NOMO-1 (cell line): ENCODE results near the gene DPH1.
A peak's percentile ranks its signal among the peaks of the same experiment; 100 is the strongest.

ENCODE experiments used
- DNase-seq, 2 experiments: peaks; one replicate each; lab custom pipeline; 2025; ENCODE audit not compliant: unreplicated experiment in 2 of 2; lab: John Stamatoyannopoulos, UW

DPH1 gene

DNA sequence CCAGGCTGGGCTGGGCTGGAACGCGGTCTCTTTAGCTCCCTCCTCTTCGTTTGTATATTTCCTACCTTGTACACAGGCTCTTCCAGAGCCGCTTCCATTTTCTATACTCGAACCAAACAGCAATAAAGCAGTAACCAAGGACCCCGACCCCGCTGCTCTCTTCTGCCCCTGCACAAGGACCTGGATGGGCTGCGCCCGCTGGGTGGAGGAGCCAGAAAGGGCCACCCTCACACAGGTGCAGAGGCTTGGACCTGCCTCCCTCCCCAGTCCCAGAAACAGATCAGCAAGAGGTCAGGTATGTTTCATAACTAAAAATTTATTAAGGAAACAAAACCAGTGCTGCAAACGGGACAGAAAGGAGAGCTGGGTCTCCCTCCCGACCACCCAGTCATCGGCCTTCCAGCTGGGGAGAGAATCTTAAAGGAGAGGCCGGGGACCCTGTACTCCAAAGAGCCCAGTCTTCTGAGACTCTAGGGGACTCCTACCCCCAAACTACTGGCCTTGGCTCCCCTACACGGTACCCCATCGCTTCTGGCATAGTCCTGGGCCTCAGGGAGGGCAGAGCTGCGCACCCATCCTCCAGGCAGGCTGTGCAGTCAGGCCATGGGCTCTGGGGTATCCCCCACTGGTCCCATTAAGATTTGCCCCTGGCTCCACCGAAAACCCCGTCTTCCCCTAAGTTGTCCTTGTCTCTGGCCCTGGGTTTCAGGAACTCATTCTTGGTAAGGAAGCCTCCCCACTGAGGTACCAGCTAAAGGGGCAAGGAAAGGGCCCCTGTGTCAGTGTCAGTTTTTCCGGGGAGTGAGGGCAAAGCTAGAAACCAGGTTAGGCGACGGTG lies 29.8 kb downstream of the DPH1 start:
- no peak for DNase-seq

DNA sequence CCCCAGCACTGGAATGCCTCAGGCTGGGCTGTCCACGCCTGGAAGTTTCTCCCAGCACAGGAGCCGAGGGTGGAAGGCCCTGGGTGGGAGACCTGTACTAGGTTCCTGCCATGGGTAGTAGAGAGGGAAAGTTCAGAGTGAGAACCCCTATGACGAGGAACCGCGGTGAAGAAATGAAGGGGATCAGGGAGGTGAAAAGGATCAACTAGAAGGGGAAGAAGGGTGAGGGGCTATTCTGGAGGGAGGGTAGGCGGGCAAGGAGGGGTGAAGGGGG lies 30.4 kb downstream of the DPH1 start:
- DNase-seq: no peak

DNA sequence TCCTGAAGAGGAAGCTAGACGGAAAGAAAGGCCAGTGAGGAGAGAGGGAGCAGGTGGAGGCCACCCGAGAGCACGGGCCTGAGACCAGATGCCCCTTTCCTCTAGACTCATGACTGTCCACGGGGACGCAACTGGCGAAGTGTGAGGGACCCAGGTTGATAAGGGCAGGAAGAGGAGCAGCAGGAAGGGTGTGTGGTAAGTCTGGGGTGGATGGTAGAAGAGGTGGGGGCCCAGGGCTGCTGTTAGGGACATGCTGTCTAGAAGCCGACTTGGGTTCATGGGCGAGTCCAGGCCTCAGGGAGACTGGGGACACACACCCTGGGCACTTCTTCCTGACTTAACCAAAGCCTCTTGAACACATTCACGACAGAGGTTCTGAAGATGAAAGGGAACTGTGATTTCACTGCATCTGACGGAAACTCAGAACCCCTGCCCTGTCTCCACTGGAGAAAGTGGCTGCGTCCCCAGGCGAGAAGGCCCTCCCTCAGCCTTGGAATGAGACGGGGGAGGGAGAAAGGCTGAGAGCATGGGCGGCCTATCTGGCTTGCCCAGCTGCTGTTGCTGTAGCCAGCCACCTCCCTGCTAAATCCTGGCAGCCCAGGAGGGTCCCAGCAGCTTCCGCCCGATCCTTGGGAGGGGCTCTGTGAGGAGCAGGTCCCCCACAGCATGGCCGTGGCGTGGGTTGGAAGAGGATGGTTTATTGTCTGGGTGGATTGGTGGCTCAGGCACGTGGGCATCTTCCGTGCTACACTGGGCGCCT lies 30.9 kb downstream of the DPH1 start:
- no peak for DNase-seq

- DNase-seq: no peak
Observed at GRCh38 chr17:2061441-2061958, 31.5 kb downstream of the DPH1 start.

- DNase-seq: no peak
Observed at GRCh38 chr17:2062571-2063183, 32.7 kb downstream of the DPH1 start.

- no peak for DNase-seq
Observed at GRCh38 chr17:2063261-2064146, 33.6 kb downstream of the DPH1 start.

DNA sequence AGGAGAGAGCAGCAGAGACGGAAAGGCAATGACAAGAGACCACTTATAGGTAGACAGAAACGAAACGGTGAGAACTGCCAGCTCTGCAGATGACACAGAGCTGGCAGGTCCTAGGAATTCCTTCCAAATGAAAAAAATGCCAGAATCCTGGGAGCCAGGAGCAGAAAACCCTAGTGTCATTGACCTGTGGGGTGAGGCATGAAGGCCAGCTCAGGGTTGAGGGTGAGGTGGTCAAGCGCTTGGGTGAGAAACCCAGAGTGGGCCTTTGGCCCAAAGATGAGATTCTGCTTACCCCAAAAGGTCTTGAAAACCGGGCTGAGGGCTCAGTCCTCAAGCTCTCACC lies 34.2 kb downstream of the DPH1 start:
- no peak for DNase-seq

DNA sequence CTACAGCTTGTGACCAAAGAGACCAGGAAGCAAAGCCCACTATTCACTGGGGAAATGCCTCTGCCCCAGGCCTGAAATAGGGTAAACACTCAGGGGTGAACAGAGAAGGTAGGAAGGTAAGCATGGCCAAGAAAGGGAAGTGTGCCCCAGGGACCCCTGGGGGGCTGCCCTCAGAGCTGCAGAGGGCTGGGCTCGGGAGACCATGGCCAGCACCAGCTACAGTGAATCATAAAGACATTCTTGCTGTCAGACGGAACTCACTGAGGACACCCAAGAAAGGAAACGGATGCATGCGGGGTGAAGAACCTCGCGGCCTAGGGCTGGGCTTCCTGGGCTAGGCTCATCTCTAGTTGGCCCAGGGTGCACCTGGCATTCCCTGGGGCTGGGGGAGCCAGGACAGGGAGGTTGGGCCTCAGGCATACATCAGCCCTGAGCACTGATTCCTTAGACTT lies 34.6 kb downstream of the DPH1 start:
- no peak for DNase-seq

GRCh38 chr17:2064980-2065785 lies 35.2 kb downstream of the DPH1 start:
- DNase-seq: peak; percentile 30 to 39

GRCh38 chr17:2065949-2066400 lies 36.0 kb downstream of the DPH1 start:
- DNase-seq: no peak

DNA sequence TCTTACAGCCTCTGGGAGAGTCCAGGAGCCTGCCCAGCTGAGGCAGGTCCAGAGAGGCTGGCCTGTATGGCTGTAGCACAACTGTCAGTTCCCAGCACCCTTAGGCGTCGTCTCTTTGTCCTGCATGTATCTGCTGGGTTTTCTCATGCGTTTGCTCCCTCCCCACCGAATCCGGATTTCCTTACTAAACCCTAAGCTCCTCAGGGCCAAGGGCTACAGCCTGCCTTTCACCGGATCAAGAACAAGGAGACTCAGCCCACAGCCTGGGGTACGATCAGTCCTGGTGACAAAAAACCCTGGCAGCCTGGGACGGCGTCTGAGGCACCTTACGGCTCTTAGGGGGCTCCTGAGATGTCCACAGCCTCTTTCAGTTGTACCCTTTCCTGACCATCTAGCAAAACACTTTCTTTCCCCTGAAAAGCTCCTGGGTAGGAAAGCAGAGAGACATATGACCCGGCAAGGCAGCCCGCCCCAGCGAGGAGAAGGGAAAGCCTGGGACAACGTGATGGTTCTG lies 37.2 kb downstream of the DPH1 start:
- no peak for DNase-seq

GRCh38 chr17:2067608-2068024 lies 37.7 kb downstream of the DPH1 start:
- DNase-seq: no peak

GRCh38 chr17:2068031-2068518 lies 38.1 kb downstream of the DPH1 start:
- no peak for DNase-seq

GRCh38 chr17:2068519-2069051 lies 38.6 kb downstream of the DPH1 start:
- no peak for DNase-seq

DNA sequence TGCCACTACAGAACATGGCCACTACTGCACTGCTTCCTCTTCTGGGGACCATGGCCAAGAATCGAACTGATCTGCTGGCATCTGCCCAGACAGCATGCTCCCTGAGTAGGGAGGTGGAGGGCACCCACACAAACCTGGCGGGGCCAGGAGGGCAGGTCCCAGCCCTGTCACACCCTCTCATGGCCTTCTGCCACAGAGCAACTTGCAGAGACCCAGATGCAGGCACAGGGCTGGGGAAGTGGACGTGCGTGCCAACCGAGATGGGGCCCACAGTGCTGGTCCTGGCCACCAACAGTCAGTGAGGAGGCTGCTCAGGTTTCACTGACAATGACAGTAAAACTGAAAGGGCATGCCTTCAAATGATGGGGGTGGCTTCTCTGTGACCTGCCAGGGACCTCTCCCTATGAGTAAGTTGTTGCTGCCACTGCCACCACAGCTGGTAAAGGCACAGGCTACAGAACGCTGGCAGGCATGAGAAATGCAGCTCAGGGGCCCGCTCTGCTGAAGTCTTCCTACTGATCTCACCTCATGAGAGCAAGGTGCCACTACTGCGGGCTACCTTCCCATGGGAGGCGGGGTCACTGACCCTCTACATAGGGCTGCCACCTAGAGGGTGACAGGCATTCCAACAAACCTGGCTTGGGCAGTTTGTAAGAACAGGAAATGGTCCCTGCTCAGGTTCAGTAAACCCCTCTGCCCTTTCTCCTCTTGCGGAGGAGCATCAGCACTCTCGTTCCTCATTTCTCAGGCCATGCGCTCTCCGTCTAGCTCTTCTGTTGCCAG lies 40.5 kb downstream of the DPH1 start:
- DNase-seq: no peak

GRCh38 chr17:2071024-2071385 lies 41.1 kb downstream of the DPH1 start:
- no peak for DNase-seq

GRCh38 chr17:2071455-2072281 lies 41.7 kb downstream of the DPH1 start:
- DNase-seq: peak in 1 of 2 experiments; percentile 20

- DNase-seq: no peak
Observed at GRCh38 chr17:2074919-2075318, 45.0 kb downstream of the DPH1 start.
